Vagina (tissue), 2 donors: ENCODE measurements around the gene SETD4. TPM values are rescaled to one million over a fixed set of nuclear protein-coding genes. Genes with fewer than 3 reads are reported as not detected.
A peak's percentile ranks its signal among the peaks of the same experiment; 100 is the strongest.

Source experiments
- DNase-seq, 2 donors: peaks; one replicate each; pipeline ENCODE4 v3.0.0-alpha.2; 2017; ENCODE audit errors: extremely low spot score in 2 of 2
- H3K27ac ChIP-seq: fragments of 200-600 bp; sonication (generic); one replicate; pipeline ENCODE4 v1.5.1; 2019
- H3K27me3 ChIP-seq: fragments of 200-600 bp; sonication (generic); one replicate; pipeline ENCODE4 v1.5.1; 2019
- H3K36me3 ChIP-seq, 2 donors: fragments of 200-600 bp; sonication (generic); one replicate each; pipeline ENCODE4 v1.5.1; 2017 to 2019
- H3K4me1 ChIP-seq: fragments of 200-600 bp; sonication (generic); one replicate; pipeline ENCODE4 v1.5.1; 2019
- H3K4me3 ChIP-seq, 2 donors: fragments of 200-600 bp; sonication (generic); 1 replicate in 1 of 2; 2 replicates in 1 of 2; pipeline ENCODE4 v1.5.1; 2016 to 2019
- H3K9me3 ChIP-seq: fragments of 200-600 bp; sonication (generic); one replicate; pipeline ENCODE4 v1.5.1; 2019
- POLR2A ChIP-seq, 2 donors: fragments of 450-650 bp; IDR thresholded peaks; one replicate each; pipeline ENCODE4 v1.6.1; 2017; ENCODE audit warnings: antibody characterized with exemption in 2 of 2, mild to moderate bottlenecking in 2 of 2, moderate library complexity in 2 of 2
- POLR2AphosphoS5 ChIP-seq, 2 donors: sonication (generic); formaldehyde crosslinking; IDR thresholded peaks; one replicate each; pipeline ENCODE4 v1.9.0; 2017; ENCODE audit warnings: antibody characterized with exemption in 2 of 2, mild to moderate bottlenecking in 2 of 2, low read depth in 1 of 2; ENCODE audit not compliant: insufficient read depth in 1 of 2
- intact Hi-C: fragments of 100-400 bp; cut with DNase I; formaldehyde crosslinking; loops from one replicate; pipeline ENCODE4 v1.15.1; 2023
- total RNA-seq: library from RNA; depleted of rRNA; stranded (reverse); fragments of >200 nt; gene quantifications from one replicate; pipeline ENCODE4 v1.2.3, GENCODE V29; 2016
- TF ChIP-seq, protein P1 (sequence below), 3 experiments: fragments of 450-650 bp in 2 of 3; fragments of 200-600 bp in 1 of 3; sonication (generic) in 1 of 3; IDR thresholded peaks; one replicate each; pipeline ENCODE4 v1.5.1; 2017 to 2019; ENCODE audit warnings: antibody characterized with exemption in 3 of 3, mild to moderate bottlenecking in 2 of 3, moderate library complexity in 2 of 3

The SETD4 gene
- total RNA-seq, 1 donor from 2014 or later: 28.7 TPM

- TF ChIP-seq POLR2AphosphoS5 (IDR thresholded peaks at IDR 0.05; ENCODE audit: insufficient read depth in 1 of 2, low read depth in 1 of 2) (no peak), POLR2A (IDR thresholded peaks at IDR 0.05) (no peak)
- TF ChIP-seq, protein P1, sequence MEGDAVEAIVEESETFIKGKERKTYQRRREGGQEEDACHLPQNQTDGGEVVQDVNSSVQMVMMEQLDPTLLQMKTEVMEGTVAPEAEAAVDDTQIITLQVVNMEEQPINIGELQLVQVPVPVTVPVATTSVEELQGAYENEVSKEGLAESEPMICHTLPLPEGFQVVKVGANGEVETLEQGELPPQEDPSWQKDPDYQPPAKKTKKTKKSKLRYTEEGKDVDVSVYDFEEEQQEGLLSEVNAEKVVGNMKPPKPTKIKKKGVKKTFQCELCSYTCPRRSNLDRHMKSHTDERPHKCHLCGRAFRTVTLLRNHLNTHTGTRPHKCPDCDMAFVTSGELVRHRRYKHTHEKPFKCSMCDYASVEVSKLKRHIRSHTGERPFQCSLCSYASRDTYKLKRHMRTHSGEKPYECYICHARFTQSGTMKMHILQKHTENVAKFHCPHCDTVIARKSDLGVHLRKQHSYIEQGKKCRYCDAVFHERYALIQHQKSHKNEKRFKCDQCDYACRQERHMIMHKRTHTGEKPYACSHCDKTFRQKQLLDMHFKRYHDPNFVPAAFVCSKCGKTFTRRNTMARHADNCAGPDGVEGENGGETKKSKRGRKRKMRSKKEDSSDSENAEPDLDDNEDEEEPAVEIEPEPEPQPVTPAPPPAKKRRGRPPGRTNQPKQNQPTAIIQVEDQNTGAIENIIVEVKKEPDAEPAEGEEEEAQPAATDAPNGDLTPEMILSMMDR (IDR thresholded peaks at IDR 0.05): no peak
- Histone ChIP-seq H3K9me3 (no peaks in the 10 kb centered on the region), H3K4me1 (peaks cover 45% of the 10 kb centered on the region), H3K27me3 (no peaks in the 10 kb centered on the region), H3K36me3 (peaks cover 0 to 13% of the 10 kb centered on the region in 2 donors), H3K4me3 (peak overlapping the region; percentile 89 to 92), H3K27ac (peak overlapping the region; percentile 88)
- intact Hi-C loops: no loop called here
- DNase-seq: no peak
These were observed 8.5 kb upstream of the SETD4 start for GRCh38 chr21:36068748-36069398.

DNA sequence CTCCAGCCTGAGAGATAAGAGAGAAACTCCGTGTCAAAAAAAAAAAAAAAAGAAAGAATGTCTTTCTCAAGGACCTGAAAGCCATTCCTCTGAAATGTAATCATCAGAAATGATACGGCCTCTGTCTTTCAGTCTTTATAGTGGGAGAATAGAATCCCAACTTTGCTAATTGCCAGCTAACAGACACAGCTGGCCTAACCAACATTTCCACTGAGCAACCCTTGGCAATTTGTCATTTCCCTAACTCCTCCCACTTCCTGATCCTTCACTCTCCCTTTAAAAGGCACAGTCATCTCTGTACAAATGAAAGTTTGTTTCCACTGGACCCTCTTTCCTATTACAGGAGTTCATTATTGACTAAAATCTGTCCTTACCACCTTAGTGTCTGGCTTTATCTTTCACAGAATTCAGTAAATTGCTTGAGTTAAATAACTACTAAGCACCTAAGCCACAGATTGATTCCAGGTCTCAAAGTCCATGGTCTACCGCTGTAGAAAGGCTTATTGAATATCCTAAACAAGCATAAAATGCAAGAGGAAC lies 5.2 kb upstream of the SETD4 start:
- Histone ChIP-seq H3K9me3 (no peaks in the 10 kb centered on the region), H3K4me3 (no peak overlapping the region), H3K36me3 (no peaks in the 10 kb centered on the region), H3K27me3 (no peaks in the 10 kb centered on the region), H3K27ac (no peak overlapping the region), H3K4me1 (peaks cover 17% of the 10 kb centered on the region)
- DNase-seq: no peak
- TF ChIP-seq POLR2A (IDR thresholded peaks at IDR 0.05) (no peak), POLR2AphosphoS5 (IDR thresholded peaks at IDR 0.05; ENCODE audit: insufficient read depth in 1 of 2, low read depth in 1 of 2) (peak in 1 of 2 donors; percentile 9)
- TF ChIP-seq, protein P1 (IDR thresholded peaks at IDR 0.05): no peak
- intact Hi-C loops: no loop called here

GRCh38 chr21:36064085-36064460 lies 3.7 kb upstream of the SETD4 start:
- intact Hi-C loops: no loop called here
- Histone ChIP-seq H3K27me3 (no peaks in the 10 kb centered on the region), H3K4me1 (peaks cover 15% of the 10 kb centered on the region), H3K9me3 (no peaks in the 10 kb centered on the region), H3K36me3 (no peaks in the 10 kb centered on the region), H3K4me3 (no peak overlapping the region), H3K27ac (no peak overlapping the region)
- TF ChIP-seq, protein P1 (IDR thresholded peaks at IDR 0.05): no peak
- no peak for TF ChIP-seq POLR2AphosphoS5 (IDR thresholded peaks at IDR 0.05; ENCODE audit: insufficient read depth in 1 of 2, low read depth in 1 of 2)
- TF ChIP-seq POLR2A (IDR thresholded peaks at IDR 0.05): no peak
- no peak for DNase-seq

GRCh38 chr21:36063375-36064084 lies 3.2 kb upstream of the SETD4 start:
- H3K36me3 ChIP-seq: no peaks in the 10 kb centered on the region
- peaks cover 20% of the 10 kb centered on the region for H3K4me1 ChIP-seq
- intact Hi-C loops: loop anchor here (1.0 kb wide), 1 partner anchor 41 kb away; no protein-coding TSS in a partner anchor
- no peak overlapping the region for H3K4me3 ChIP-seq
- no peaks in the 10 kb centered on the region for H3K27me3 ChIP-seq
- TF ChIP-seq, protein P1 (IDR thresholded peaks at IDR 0.05): no peak
- TF ChIP-seq POLR2AphosphoS5 (IDR thresholded peaks at IDR 0.05; ENCODE audit: insufficient read depth in 1 of 2, low read depth in 1 of 2): no peak
- no peaks in the 10 kb centered on the region for H3K9me3 ChIP-seq
- H3K27ac ChIP-seq: no peak overlapping the region
- no peak for DNase-seq

GRCh38 chr21:36061445-36061844 lies 1.1 kb upstream of the SETD4 start:
- no peaks in the 10 kb centered on the region for H3K27me3 ChIP-seq
- H3K9me3 ChIP-seq: no peaks in the 10 kb centered on the region
- no peak overlapping the region for H3K4me3 ChIP-seq
- intact Hi-C loops: no loop called here
- peaks cover 29% of the 10 kb centered on the region for H3K4me1 ChIP-seq
- peaks cover 0 to 18% of the 10 kb centered on the region in 2 donors for H3K36me3 ChIP-seq
- DNase-seq: no peak
- TF ChIP-seq POLR2A (IDR thresholded peaks at IDR 0.05) (no peak), POLR2AphosphoS5 (IDR thresholded peaks at IDR 0.05; ENCODE audit: insufficient read depth in 1 of 2, low read depth in 1 of 2) (no peak)
- TF ChIP-seq, protein P1 (IDR thresholded peaks at IDR 0.05): no peak
- no peak overlapping the region for H3K27ac ChIP-seq
